Measurements from ENCODE around the gene PPP1R16B. TPM values are rescaled to one million over a fixed set of nuclear protein-coding genes. Genes with fewer than 3 reads are reported as not detected.

PPP1R16B gene
- total RNA-seq, 2 experiments from 2014 or later, result 63.6 to 67.4 TPM

GRCh38 chr20:38962044-38962927, 156.8 kb downstream of the PPP1R16B start, which contains the start of gene DHX35:
Gene DHX35 (plus strand): TSS chr20:38962344. CDS start chr20:38962368, 24 bp downstream.
- peaks cover 5% of the 10 kb centered on the region for H3K36me3 Mint-ChIP-seq (ENCODE audit: low read depth)
- ChIA-PET POLR2A (interaction anchor here (0.6 to 1.0 kb wide), 4 partner anchors 11 to 52 kb away, joined by 3 to 6 read pairs (median 3); partner anchors contain the start of gene FAM83D), CTCF (interaction anchor here (0.9 to 3.3 kb wide), 12 partner anchors 9 to 157 kb away, joined by 3 to 17 read pairs (median 4); partner anchors contain the start of genes FAM83D and PPP1R16B)
- peaks cover 31% of the 10 kb centered on the region for H3K4me1 Mint-ChIP-seq
- no peaks in the 10 kb centered on the region for H3K27me3 Mint-ChIP-seq
- H3K9me3 Mint-ChIP-seq, result no peaks in the 10 kb centered on the region
- peak within 1 kb of the TSS; percentile 80 for H3K4me3 Mint-ChIP-seq
- DNase-seq, result peak; percentile 97
- H3K27ac Mint-ChIP-seq, result peak within 1 kb of the TSS; percentile 94

DNA sequence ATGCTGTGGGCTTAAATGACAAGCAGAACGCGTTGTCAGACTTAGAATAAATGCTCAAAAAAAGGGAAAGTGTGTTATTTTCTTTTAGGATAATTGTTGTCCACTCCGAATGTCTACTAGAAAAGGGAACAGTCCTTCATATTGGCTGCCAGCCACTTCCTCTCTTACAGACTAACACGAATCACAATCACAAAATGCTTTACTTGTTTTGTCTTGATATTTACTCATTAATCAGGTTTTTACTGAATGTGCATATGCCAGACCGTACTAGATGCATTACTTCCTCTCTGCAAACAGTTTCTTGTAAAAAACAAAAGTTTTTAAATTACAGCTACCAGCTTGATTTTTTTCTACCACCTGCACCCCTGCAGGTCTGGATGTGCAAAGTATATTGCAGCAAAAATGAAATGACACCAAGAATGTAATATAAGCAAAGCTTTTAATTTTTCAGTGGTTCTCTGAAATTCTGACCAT, 157.5 kb downstream of the PPP1R16B start:
- H3K36me3 Mint-ChIP-seq (ENCODE audit: low read depth), result peaks cover 5% of the 10 kb centered on the region
- peaks cover 31% of the 10 kb centered on the region for H3K4me1 Mint-ChIP-seq
- POLR2A ChIA-PET, result interaction anchor here (1.0 kb wide), 1 partner anchor 37 kb away, joined by 6 read pairs; the partner anchor contains the start of gene FAM83D
- H3K27ac Mint-ChIP-seq, result peak overlapping the region; percentile 79
- no peaks in the 10 kb centered on the region for H3K9me3 Mint-ChIP-seq
- no peak for DNase-seq
- H3K4me3 Mint-ChIP-seq, result peak overlapping the region; percentile 80
- no peaks in the 10 kb centered on the region for H3K27me3 Mint-ChIP-seq
- CTCF ChIA-PET, result interaction anchor here (1.1 to 3.3 kb wide), 7 partner anchors 17 to 87 kb away, joined by 3 to 17 read pairs (median 5); no protein-coding TSS in a partner anchor

DNA sequence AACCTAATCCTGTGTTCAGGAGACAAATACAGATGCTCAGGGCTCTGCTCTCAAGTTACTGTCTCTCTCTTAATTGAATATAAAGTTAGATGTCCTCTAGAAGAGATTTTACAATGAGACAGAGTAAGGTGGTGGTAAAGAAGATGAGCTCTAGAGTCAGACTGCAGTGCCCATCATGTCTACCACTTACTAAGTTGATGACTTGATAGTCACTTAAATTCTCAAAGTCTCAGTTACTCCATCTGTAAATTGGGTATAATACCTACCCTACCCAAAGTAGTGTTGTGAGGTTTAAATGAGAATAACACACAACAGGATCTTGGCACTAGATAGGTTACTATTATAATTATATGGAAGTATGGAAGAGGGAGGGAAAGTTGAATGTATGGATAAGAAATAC, 158.2 kb downstream of the PPP1R16B start:
- no peaks in the 10 kb centered on the region for H3K9me3 Mint-ChIP-seq
- H3K4me1 Mint-ChIP-seq, result peaks cover 31% of the 10 kb centered on the region
- no peak for DNase-seq
- no peaks in the 10 kb centered on the region for H3K27me3 Mint-ChIP-seq
- no peak overlapping the region for H3K4me3 Mint-ChIP-seq
- H3K36me3 Mint-ChIP-seq (ENCODE audit: low read depth), result peaks cover 5% of the 10 kb centered on the region
- H3K27ac Mint-ChIP-seq, result no peak overlapping the region
- POLR2A ChIA-PET, result no interaction called here
- CTCF ChIA-PET, result interaction anchor here (0.6 to 3.3 kb wide), 5 partner anchors 30 to 86 kb away, joined by 3 to 17 read pairs (median 3); no protein-coding TSS in a partner anchor

- H3K4me3 Mint-ChIP-seq, result no peak overlapping the region
- H3K4me1 Mint-ChIP-seq, result peaks cover 31% of the 10 kb centered on the region
- no peaks in the 10 kb centered on the region for H3K9me3 Mint-ChIP-seq
- CTCF ChIA-PET, result interaction anchor here (0.7 kb wide), 1 partner anchor 15 kb away, joined by 5 read pairs; no protein-coding TSS in a partner anchor
- DNase-seq, result no peak
- H3K36me3 Mint-ChIP-seq (ENCODE audit: low read depth), result peaks cover 7% of the 10 kb centered on the region
- H3K27me3 Mint-ChIP-seq, result no peaks in the 10 kb centered on the region
- POLR2A ChIA-PET, result no interaction called here
- no peak overlapping the region for H3K27ac Mint-ChIP-seq
Measured at GRCh38 chr20:38965264-38965663, 159.8 kb downstream of the PPP1R16B start.

DNA sequence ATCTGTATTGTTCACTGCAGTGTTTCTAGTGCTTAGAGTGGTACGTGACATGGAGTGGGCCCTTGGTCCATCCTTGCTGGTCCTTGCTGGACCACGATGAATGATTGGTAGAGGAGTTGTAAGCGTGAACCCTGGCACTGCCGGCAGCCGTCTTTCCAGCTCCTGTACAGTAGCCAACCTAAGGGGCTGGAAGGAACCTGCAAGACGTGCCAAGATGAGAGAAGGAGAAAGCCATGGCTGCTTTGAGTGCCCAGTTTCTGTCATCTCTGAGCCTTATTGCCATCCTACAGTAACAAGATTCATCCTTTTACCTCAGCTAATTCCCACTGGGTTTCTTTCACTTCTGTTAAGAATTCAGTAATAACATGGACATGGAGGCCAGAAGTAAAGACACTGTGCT, 162.6 kb downstream of the PPP1R16B start:
- H3K4me1 Mint-ChIP-seq, result peaks cover 19% of the 10 kb centered on the region
- CTCF ChIA-PET, result no interaction called here
- H3K27ac Mint-ChIP-seq, result no peak overlapping the region
- H3K4me3 Mint-ChIP-seq, result no peak overlapping the region
- DNase-seq, result no peak
- no peaks in the 10 kb centered on the region for H3K9me3 Mint-ChIP-seq
- peaks cover 8% of the 10 kb centered on the region for H3K36me3 Mint-ChIP-seq (ENCODE audit: low read depth)
- POLR2A ChIA-PET, result no interaction called here
- H3K27me3 Mint-ChIP-seq, result no peaks in the 10 kb centered on the region

DNA sequence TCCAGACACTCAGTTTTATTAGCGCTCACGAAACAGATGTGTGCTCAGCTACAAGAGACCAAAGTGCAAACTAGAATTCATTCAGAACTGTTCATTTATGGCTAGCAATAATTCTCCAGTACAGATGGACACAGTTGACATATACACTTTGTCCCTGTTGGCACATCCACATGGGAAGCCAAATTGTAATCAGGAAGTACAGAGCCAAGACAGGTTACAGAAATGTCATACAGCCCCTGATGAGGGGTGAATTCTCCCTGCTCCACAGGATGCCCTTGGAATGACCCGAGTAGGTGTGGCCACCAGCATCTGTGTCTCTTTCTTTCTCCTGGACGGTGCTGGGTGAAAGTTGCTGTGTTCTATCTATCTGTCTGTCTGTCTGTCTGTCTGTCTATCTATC, 164.2 kb downstream of the PPP1R16B start:
- Mint-ChIP-seq H3K27ac (no peak overlapping the region), H3K36me3 (ENCODE audit: low read depth) (peaks cover 15% of the 10 kb centered on the region), H3K9me3 (no peaks in the 10 kb centered on the region), H3K4me3 (no peak overlapping the region), H3K27me3 (no peaks in the 10 kb centered on the region), H3K4me1 (peaks cover 11% of the 10 kb centered on the region)
- DNase-seq, result no peak
- ChIA-PET POLR2A (no interaction called here), CTCF (no interaction called here)

- no peak overlapping the region for H3K4me3 Mint-ChIP-seq
- no peak overlapping the region for H3K27ac Mint-ChIP-seq
- ChIA-PET CTCF (no interaction called here), POLR2A (no interaction called here)
- no peaks in the 10 kb centered on the region for H3K27me3 Mint-ChIP-seq
- peaks cover 17% of the 10 kb centered on the region for H3K36me3 Mint-ChIP-seq (ENCODE audit: low read depth)
- H3K4me1 Mint-ChIP-seq, result peaks cover 8% of the 10 kb centered on the region
- DNase-seq, result no peak
- no peaks in the 10 kb centered on the region for H3K9me3 Mint-ChIP-seq
Measured at GRCh38 chr20:38970302-38970701, 164.8 kb downstream of the PPP1R16B start.

Other genes starting within 250 kb of the PPP1R16B start
- not detected for gene ADIG, start 224.5 kb upstream of the PPP1R16B start, total RNA-seq
- gene ARHGAP40, start 203.9 kb upstream of the PPP1R16B start, total RNA-seq, result not detected
- not detected for gene SLC32A1, start 81.2 kb upstream of the PPP1R16B start, total RNA-seq
- gene ACTR5, start 57.2 kb upstream of the PPP1R16B start, total RNA-seq, result 1 to 10 TPM; 7.8 to 8.1 TPM
- 10 to 100 TPM; 22.5 to 22.6 TPM for gene FAM83D, start 120.7 kb downstream of the PPP1R16B start, total RNA-seq
- gene DHX35, start 156.6 kb downstream of the PPP1R16B start, total RNA-seq, result 10 to 100 TPM in 1 of 2 experiments, 1 to 10 TPM in 1; 8.8 to 10.3 TPM

All from activated CD4-positive, alpha-beta T cell treated with anti-CD3 and anti-CD28 coated beads, Interleukin-2, amount 10 ng/mL, durations not matched to agents 7 days and 5 days (primary cell).